ENCODE measurements around the gene COQ9. TPM values are rescaled to one million over a fixed set of nuclear protein-coding genes. Genes with fewer than 3 reads are reported as not detected.

The COQ9 gene
- total RNA-seq, 2 experiments from 2014 or later: 46.3 to 49.6 TPM

DNA sequence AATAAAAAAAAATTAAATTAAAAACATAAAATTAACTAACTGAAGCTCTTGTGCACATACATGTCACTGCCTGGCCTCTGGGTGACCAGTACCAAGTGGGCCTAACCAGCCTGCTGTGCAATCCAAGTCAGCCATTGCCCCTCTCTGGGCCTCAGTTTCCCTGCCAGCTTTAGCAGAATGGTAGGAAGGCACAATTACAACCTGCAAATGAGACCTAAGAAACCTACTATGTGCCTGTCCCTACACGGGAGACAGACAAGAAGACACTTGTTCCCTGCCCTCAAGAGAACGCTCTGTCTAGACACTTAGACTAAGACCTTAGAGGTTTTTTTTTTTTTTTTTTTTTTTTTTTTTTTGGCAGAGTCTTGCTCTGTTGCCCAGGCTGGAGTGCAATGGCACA is 1.8 kb upstream of the COQ9 start:
- no peak overlapping the region for H3K4me3 Mint-ChIP-seq
- H3K4me1 Mint-ChIP-seq: peaks cover 34% of the 10 kb centered on the region
- H3K9me3 Mint-ChIP-seq: peaks cover 2% of the 10 kb centered on the region
- no peaks in the 10 kb centered on the region for H3K27me3 Mint-ChIP-seq
- peaks cover 28% of the 10 kb centered on the region for H3K36me3 Mint-ChIP-seq
- no peak for DNase-seq
- H3K27ac Mint-ChIP-seq: no peak overlapping the region

DNA sequence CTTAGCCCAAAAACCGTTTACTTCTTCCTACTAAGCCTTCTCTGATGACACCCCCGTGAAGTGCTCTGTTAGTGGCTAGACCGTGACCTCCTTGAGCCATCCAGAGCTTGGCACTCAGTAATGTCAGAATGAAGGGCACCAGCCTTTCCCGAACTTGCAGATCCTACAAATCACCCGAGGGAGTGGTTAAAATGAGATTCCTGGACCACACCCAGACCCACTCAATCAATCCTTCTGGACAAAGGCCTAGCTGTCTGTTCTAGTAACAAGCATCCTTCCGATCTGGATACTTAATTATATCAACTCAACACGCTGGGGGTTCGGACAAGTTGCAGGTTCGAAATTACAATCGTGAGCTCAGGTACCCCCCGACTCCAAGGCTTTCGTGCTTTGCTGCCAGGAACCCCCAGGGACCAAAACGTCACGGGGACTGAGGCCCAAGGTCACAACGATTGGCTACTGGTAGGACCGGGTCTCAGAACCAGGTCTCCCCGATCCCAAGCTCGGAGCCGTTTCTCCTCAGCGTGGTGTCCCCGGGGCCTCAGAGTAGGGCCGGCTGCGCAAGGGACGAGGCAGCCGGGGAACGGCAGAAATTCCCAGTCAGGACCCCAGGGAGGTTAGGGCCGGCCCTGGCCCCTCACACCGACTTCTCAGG is 621 bp upstream of the COQ9 start:
- H3K36me3 Mint-ChIP-seq: peaks cover 23% of the 10 kb centered on the region
- no peaks in the 10 kb centered on the region for H3K27me3 Mint-ChIP-seq
- H3K27ac Mint-ChIP-seq: peak overlapping the region; percentile 91
- H3K9me3 Mint-ChIP-seq: no peaks in the 10 kb centered on the region
- peak overlapping the region; percentile 93 for H3K4me3 Mint-ChIP-seq
- DNase-seq: peak; percentile 24
- peaks cover 33% of the 10 kb centered on the region for H3K4me1 Mint-ChIP-seq

DNA sequence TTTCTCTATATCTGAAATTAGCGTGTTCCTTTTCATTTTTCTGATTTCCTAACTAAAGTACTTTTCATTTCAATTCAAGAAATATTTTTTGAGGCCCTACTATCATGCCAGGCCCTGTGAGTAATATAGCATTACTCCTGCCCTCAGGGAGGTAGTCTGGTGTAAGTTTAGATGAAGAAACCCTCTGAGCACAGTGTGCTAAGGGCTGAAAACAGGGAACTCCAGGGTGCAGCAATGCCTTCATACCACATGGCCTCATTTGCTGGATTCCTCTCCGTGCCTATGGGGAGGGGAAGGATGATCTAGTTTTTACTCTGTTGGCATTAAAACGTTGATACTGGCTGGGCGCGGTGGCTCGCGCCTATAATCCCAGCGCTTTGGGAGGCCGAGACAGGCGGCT is 4.7 kb downstream of the COQ9 start:
- Mint-ChIP-seq H3K4me1 (peaks cover 12% of the 10 kb centered on the region), H3K27ac (no peak overlapping the region), H3K4me3 (no peak overlapping the region), H3K27me3 (no peaks in the 10 kb centered on the region), H3K9me3 (no peaks in the 10 kb centered on the region), H3K36me3 (peaks cover 18% of the 10 kb centered on the region)
- no peak for DNase-seq

DNA sequence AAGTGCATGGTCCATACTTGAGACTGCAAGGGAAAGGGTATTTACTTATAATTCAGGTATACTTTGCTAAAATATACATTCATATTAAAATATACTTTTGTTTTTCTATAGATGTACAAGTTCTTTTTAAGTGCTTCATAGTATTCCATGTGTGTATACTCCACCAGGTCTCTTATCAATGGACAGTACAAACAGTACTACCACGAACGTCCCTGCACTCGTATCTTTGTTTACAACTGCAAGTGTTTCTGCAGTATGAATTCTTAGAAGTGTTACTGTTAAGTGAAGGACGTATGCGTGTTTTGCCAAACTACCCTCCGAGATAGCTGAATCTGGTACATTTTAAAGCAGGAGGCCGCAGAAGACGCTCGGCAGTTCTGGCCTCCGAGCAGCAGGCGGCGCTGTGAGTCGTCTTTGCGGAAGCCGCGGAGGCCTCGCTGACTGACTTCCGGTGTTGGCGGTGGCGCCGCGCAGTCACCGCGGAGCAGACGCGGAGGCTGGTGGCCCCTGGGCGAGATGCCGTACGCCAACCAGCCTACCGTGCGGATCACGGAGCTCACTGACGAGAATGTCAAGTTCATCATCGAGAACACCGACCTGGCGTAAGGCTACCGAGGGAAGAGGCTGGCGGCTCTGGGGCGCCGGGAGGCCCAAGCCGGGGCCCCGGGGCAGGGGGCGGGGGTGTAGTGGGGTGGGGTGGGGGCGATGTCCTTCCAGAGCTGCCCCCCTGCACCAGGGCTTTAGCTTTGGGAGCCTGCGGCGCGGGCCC is 15.1 kb downstream of the COQ9 start, which contains the start of gene POLR2C:
TSS of gene POLR2C (plus strand) at position 471 of the 769 bp plus-strand sequence. CDS start at position 517, 46 bp downstream.
- peaks cover 21% of the 10 kb centered on the region for H3K4me1 Mint-ChIP-seq
- H3K27me3 Mint-ChIP-seq: no peaks in the 10 kb centered on the region
- peak; percentile 93 for DNase-seq
- H3K4me3 Mint-ChIP-seq: peak within 1 kb of the TSS; percentile 100
- peak within 1 kb of the TSS; percentile 99 for H3K27ac Mint-ChIP-seq
- no peaks in the 10 kb centered on the region for H3K9me3 Mint-ChIP-seq
- peaks cover 17% of the 10 kb centered on the region for H3K36me3 Mint-ChIP-seq

DNA sequence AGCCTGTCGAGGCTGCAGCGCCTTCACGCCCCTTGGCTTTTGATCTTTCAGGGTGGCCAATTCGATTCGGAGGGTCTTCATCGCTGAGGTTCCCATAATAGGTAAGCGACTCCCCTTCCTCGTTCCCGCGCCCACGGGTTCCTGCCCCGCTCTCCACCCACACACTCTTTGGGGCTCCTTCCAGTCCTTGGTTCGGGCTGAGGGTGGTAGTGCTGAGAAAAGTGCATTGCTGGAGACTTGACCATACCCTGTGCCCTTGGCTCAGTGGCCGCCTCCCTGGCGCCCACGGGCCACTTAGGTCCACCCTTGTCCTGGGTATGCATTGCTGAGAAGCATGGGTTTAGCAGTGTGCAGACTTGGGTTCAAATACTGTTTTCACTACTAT is 15.7 kb downstream of the COQ9 start:
- peaks cover 21% of the 10 kb centered on the region for H3K4me1 Mint-ChIP-seq
- peaks cover 20% of the 10 kb centered on the region for H3K36me3 Mint-ChIP-seq
- H3K4me3 Mint-ChIP-seq: peak overlapping the region; percentile 100
- no peak for DNase-seq
- peak overlapping the region; percentile 99 for H3K27ac Mint-ChIP-seq
- no peaks in the 10 kb centered on the region for H3K9me3 Mint-ChIP-seq
- no peaks in the 10 kb centered on the region for H3K27me3 Mint-ChIP-seq

DNA sequence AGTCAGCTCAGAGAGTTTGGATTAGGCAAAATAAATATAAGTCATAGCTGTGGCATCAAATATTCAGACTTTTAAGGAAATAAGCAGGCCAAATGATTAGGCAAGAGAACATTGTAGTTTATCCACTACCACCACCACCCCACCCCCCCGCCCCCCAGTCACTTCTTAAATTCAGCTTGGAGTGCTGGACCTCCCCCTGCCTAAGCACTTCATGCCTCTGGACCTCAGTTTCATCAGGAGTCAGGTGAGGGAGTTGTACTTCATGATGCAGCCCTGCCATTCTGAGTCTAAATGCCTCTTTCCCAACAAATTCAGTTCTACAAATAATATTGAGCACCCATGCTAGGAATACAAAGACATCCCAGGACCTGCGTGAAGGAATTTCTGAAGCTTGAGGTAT is 17.2 kb downstream of the COQ9 start:
- Mint-ChIP-seq H3K4me1 (peaks cover 21% of the 10 kb centered on the region), H3K36me3 (peaks cover 20% of the 10 kb centered on the region), H3K27me3 (no peaks in the 10 kb centered on the region), H3K27ac (peak overlapping the region; percentile 22), H3K9me3 (no peaks in the 10 kb centered on the region), H3K4me3 (no peak overlapping the region)
- DNase-seq: no peak

DNA sequence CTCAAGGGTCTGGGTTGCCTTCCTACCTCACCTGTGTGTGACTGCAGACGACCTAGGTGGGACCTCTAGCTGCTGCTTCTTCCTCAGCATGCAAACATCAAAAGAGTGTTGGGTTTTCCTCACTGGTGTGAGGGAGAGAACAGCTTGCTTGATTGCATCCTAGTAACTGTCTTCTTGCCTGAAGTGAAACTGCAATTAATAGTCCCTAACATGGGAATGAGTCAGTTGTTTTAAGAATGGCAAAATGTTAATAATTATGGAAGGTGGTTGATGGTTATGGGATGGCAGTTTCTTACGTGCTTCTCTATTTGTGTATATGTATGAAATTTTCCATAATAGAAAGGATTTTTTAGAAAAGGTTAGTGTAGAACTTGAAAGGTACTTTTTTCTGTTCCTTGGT is 21.1 kb downstream of the COQ9 start:
- no peak overlapping the region for H3K27ac Mint-ChIP-seq
- H3K4me1 Mint-ChIP-seq: peaks cover 18% of the 10 kb centered on the region

DNA sequence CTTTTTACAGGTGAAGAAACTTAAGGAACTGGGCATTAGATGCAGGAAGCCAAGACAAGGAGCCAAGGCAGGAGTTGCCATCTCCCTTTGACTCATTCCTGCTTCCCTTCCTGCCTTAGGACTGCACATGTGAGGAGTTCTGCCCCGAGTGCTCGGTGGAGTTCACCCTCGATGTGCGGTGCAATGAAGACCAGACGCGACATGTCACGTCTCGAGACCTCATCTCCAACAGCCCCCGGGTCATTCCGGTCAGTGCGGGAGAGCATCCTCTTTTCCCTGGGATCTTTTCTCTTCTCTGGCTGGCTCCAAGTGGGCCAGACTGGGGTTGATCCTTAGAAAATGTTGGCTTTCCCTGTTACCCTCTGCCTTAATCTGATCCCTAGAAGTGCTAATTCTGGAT is 21.8 kb downstream of the COQ9 start:
- Mint-ChIP-seq H3K36me3 (peaks cover 12% of the 10 kb centered on the region), H3K9me3 (no peaks in the 10 kb centered on the region), H3K27me3 (no peaks in the 10 kb centered on the region), H3K4me1 (peaks cover 12% of the 10 kb centered on the region), H3K27ac (no peak overlapping the region), H3K4me3 (no peak overlapping the region)
- DNase-seq: no peak

More for the DNA sequence above, 21.1 kb downstream of the COQ9 start:
- peaks cover 15% of the 10 kb centered on the region for H3K36me3 Mint-ChIP-seq
- H3K9me3 Mint-ChIP-seq: no peaks in the 10 kb centered on the region
- no peak overlapping the region for H3K4me3 Mint-ChIP-seq
- no peak for DNase-seq
- H3K27me3 Mint-ChIP-seq: no peaks in the 10 kb centered on the region

DNA sequence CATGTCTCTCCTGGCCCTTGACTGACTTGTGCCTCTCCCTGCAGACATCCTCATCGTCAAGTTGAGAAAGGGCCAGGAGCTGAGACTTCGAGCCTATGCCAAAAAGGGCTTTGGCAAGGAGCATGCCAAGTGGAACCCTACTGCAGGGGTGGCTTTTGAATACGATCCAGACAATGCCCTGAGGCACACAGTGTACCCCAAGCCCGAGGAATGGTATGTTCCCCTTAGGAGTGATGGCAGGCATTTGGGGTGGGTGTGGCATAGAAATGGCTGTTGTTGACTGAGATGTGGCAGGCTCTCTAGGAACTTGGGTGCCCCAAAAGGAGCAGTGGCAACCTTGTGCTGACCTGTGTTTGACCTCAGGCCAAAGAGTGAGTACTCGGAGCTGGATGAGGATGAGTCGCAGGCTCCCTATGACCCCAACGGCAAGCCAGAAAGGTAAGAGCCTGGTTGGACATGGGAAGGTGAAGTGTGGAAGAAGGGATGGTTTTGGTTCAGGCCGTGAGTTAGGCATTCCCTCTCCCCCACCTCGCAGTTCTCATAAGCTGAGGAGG is 22.7 kb downstream of the COQ9 start:
- no peak for DNase-seq
- peaks cover 5% of the 10 kb centered on the region for H3K4me1 Mint-ChIP-seq
- H3K27ac Mint-ChIP-seq: no peak overlapping the region
- peaks cover 7% of the 10 kb centered on the region for H3K36me3 Mint-ChIP-seq
- H3K4me3 Mint-ChIP-seq: no peak overlapping the region
- no peaks in the 10 kb centered on the region for H3K9me3 Mint-ChIP-seq
- H3K27me3 Mint-ChIP-seq: no peaks in the 10 kb centered on the region

DNA sequence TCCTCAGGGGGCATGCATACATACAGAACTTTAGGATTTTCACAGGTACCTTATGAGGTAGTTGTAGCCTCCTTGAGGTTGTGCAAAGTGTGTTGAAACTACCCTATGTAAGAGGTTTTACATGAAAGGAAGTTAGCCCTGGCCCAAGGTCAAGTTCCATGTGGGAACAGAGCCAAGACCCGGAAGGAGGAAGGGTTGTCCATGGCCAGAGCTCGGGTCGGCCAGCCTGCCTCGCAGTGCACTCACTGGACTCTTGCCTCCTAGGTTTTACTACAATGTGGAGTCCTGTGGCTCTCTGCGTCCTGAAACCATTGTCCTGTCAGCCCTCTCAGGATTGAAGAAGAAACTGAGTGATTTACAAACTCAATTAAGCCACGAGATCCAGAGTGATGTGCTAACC is 23.4 kb downstream of the COQ9 start:
- H3K36me3 Mint-ChIP-seq: peaks cover 5% of the 10 kb centered on the region
- DNase-seq: no peak

DNA sequence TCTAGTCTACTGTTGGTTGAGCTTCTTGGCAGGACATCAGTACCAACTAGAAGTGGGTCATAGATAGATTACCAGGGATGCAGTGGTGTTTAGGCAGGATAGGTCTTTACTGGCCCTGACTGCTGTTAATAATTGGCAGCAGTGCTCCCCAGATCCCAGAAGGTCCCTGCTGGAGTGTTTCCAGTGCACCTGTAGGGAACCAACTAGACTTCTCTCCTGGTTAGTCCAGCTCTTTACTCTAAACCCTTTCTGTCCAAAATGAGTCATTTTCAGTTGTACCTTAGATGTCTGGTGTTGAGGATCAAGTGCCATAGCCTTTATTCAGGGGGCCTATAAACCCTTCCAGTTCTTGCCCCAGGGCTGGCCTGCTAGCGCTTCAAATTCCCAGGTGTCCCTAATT is 23.9 kb downstream of the COQ9 start:
- H3K27ac Mint-ChIP-seq: no peak overlapping the region
- peaks cover 5% of the 10 kb centered on the region for H3K36me3 Mint-ChIP-seq
- DNase-seq: no peak
- no peak overlapping the region for H3K4me3 Mint-ChIP-seq
- H3K4me1 Mint-ChIP-seq: peaks cover 8% of the 10 kb centered on the region
- no peaks in the 10 kb centered on the region for H3K27me3 Mint-ChIP-seq
- H3K9me3 Mint-ChIP-seq: no peaks in the 10 kb centered on the region

More for the DNA sequence above, 23.4 kb downstream of the COQ9 start:
- Mint-ChIP-seq H3K4me1 (peaks cover 5% of the 10 kb centered on the region), H3K27ac (no peak overlapping the region), H3K4me3 (no peak overlapping the region), H3K27me3 (no peaks in the 10 kb centered on the region), H3K9me3 (no peaks in the 10 kb centered on the region)

DNA sequence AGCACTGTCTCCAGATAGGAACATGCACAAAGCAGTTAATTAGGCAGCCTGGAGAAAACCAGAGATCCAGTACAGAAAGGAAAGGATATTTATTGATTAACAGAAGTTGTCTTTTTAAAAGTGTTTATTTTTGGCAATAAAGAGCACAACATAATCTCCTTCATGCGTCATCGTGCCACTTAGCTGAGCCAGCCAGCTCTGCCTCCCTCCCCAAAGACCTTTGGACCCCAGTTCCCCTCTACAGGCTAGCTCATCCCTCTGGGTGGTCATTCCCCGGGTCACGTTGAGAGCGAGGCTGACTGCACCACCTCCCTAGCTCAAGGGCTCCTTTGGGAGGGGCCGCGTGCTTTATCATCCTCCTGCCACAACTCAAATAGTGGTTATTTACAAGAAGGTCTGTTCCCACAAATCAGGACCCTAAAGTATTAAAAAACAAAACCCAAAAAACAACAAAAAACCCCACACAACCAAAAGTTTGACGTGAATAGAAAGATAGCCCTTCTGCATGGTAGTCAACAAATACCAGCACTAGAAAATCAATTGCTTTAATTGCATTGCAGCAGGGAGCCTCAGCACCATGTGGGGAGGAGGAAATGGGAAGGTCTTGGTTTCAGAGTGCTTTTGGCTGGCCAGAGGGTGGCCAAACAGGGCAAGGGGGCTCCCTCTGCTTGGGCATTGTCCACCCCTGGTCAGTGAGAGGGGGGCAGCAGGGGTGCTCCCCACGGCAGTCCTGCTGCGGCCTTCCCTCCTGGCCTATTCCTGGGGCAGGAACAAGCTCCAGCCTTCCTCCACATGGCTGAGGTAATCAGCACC is 24.8 kb downstream of the COQ9 start:
- DNase-seq: no peak
- peaks cover 11% of the 10 kb centered on the region for H3K4me1 Mint-ChIP-seq
- H3K27me3 Mint-ChIP-seq: no peaks in the 10 kb centered on the region
- peaks cover 5% of the 10 kb centered on the region for H3K36me3 Mint-ChIP-seq
- H3K27ac Mint-ChIP-seq: no peak overlapping the region
- no peak overlapping the region for H3K4me3 Mint-ChIP-seq
- no peaks in the 10 kb centered on the region for H3K9me3 Mint-ChIP-seq

DNA sequence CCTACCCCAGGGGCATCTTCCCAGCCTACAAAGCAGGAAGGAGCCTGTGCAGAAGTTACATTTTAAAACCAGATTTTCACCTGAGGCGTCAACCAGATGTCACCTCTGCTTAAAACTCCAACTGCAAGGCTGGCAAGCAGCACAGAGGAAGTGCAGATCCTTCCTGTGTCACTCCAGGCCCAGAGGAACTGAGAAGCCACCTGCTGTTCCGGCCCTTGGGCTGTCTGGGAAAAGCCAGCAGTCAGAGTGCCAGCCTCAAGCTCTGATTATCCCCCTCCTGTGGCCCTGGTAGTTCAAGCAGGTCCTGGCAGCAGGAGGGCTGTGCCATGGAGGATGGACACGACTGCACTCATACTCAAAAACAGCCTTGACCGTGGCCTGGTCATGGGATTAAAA is 25.4 kb downstream of the COQ9 start:
- Mint-ChIP-seq H3K4me3 (no peak overlapping the region), H3K27me3 (no peaks in the 10 kb centered on the region), H3K27ac (no peak overlapping the region), H3K4me1 (peaks cover 13% of the 10 kb centered on the region), H3K36me3 (peaks cover 4% of the 10 kb centered on the region), H3K9me3 (no peaks in the 10 kb centered on the region)
- DNase-seq: no peak

DNA sequence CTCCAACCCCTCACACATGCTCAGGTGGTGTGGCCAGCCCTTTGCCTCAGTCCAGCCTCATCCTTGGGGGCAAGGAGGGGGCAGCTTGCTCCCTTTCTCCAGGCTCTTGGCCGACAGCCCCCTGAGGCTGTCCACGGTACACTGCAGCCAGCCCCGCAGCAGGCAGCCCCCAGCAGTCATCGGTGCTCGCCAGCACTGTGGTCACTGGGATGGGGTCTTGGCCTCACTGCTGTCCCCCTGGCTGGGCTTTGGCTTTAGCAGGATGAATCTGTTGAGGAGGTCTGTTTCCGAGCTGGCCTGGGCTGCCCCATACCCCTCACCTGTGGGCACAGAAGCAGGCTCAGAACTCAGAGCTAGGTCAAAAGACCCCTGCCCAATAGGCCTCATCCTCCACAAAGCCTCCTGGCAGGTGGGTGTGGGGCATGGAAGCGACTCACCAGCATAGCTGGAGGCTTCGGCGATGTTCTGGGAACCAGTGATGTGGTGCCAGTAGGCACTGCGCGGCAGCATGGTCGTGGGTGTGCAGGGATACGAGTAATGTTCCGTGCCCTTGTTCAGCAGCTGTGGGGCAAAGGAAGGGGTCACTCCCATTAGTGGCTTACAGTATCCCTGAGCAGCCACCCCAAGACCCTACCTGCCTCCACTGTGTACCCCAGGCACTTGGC is 26.0 kb downstream of the COQ9 start:
- Mint-ChIP-seq H3K9me3 (no peaks in the 10 kb centered on the region), H3K4me1 (peaks cover 13% of the 10 kb centered on the region), H3K4me3 (no peak overlapping the region), H3K36me3 (peaks cover 1% of the 10 kb centered on the region), H3K27me3 (no peaks in the 10 kb centered on the region), H3K27ac (no peak overlapping the region)
- no peak for DNase-seq
